ENCODE data around the gene MYT1. TPM values are rescaled to one million over a fixed set of nuclear protein-coding genes. Genes with fewer than 3 reads are reported as not detected.
"Not testable (repeated sequence)": the region's sequence is repeated elsewhere in the genome, so short reads cannot be mapped to it uniquely, and the experiment has no call there.

MYT1 gene
- polyA plus RNA-seq (2011; rRNA removed) (not detected in 2 replicates), polyA minus RNA-seq (2011; rRNA and poly(A)+ RNA removed) (not detected in 2 replicates)

- Histone ChIP-seq H3K36me3 (ENCODE audit: control insufficient read depth, insufficient read depth, low read length) (no peaks in the 10 kb centered on the region), H3K27me3 (ENCODE audit: control insufficient read depth, insufficient read depth, low read length) (peaks cover 23% of the 10 kb centered on the region), H3K4me3 (ENCODE audit: low read depth, low read length) (no peak within 1 kb of the TSS)
- CTCF ChIA-PET: no interaction called here
- no peak for TF ChIP-seq CTCF (IDR thresholded peaks at IDR 0.05; ENCODE audit: insufficient read depth, low read depth, low read length)
- no peak for DNase-seq (ENCODE audit: low read depth)
- POLR2A ChIA-PET: no interaction called here
These were observed at the start of gene MYT1 for GRCh38 chr20:64164123-64164836. TSS of gene MYT1 (plus strand) at chr20:64164452. CDS start at chr20:64198862, 34,410 bp downstream.

- POLR2A ChIA-PET: no interaction called here
- CTCF ChIA-PET: interaction anchor here (1.2 to 1.6 kb wide), 2 partner anchors 32 to 805 kb away, joined by 3 to 4 read pairs; partner anchors contain the start of gene LKAAEAR1
- no peak overlapping the region for H3K4me3 ChIP-seq (ENCODE audit: low read depth, low read length)
- no peaks in the 10 kb centered on the region for H3K27me3 ChIP-seq (ENCODE audit: control insufficient read depth, insufficient read depth, low read length)
- H3K36me3 ChIP-seq (ENCODE audit: control insufficient read depth, insufficient read depth, low read length): no peaks in the 10 kb centered on the region
- no peak for DNase-seq (ENCODE audit: low read depth)
- TF ChIP-seq CTCF (IDR thresholded peaks at IDR 0.05; ENCODE audit: insufficient read depth, low read depth, low read length): no peak
These were observed 48.9 kb upstream of the MYT1 start for GRCh38 chr20:64115171-64115911.

- Histone ChIP-seq H3K4me3 (ENCODE audit: low read depth, low read length) (no peak overlapping the region), H3K27me3 (ENCODE audit: control insufficient read depth, insufficient read depth, low read length) (no peaks in the 10 kb centered on the region), H3K36me3 (ENCODE audit: control insufficient read depth, insufficient read depth, low read length) (no peaks in the 10 kb centered on the region)
- no peak for DNase-seq (ENCODE audit: low read depth)
- POLR2A ChIA-PET: no interaction called here
- TF ChIP-seq CTCF (IDR thresholded peaks at IDR 0.05; ENCODE audit: insufficient read depth, low read depth, low read length): no peak
- CTCF ChIA-PET: interaction anchor here (1.2 to 1.6 kb wide), 2 partner anchors 32 to 806 kb away, joined by 3 to 4 read pairs; partner anchors contain the start of gene LKAAEAR1
These were observed 48.2 kb upstream of the MYT1 start for GRCh38 chr20:64116016-64116415.

GRCh38 chr20:64116541-64117431 lies 47.5 kb upstream of the MYT1 start:
- Histone ChIP-seq H3K4me3 (ENCODE audit: low read depth, low read length) (no peak overlapping the region), H3K27me3 (ENCODE audit: control insufficient read depth, insufficient read depth, low read length) (peaks cover 2% of the 10 kb centered on the region; the same call in 1 of the 2 replicates), H3K36me3 (ENCODE audit: control insufficient read depth, insufficient read depth, low read length) (no peaks in the 10 kb centered on the region)
- DNase-seq (ENCODE audit: low read depth): no peak
- no peak for TF ChIP-seq CTCF (IDR thresholded peaks at IDR 0.05; ENCODE audit: insufficient read depth, low read depth, low read length)
- POLR2A ChIA-PET: no interaction called here
- CTCF ChIA-PET: interaction anchor here (1.2 to 1.6 kb wide), 3 partner anchors 33 to 807 kb away, joined by 3 to 5 read pairs (median 4); partner anchors contain the start of genes LKAAEAR1 and PRPF6

- POLR2A ChIA-PET; H3K36me3 ChIP-seq (ENCODE audit: control insufficient read depth, insufficient read depth, low read length); H3K27me3 ChIP-seq (ENCODE audit: control insufficient read depth, insufficient read depth, low read length); DNase-seq (ENCODE audit: low read depth); H3K4me3 ChIP-seq (ENCODE audit: low read depth, low read length): not testable (repeated sequence)
- CTCF ChIA-PET: interaction anchor here (1.2 kb wide), 1 partner anchor 137 kb away, joined by 5 read pairs; the partner anchor contains the start of gene PRPF6
These were observed 46.8 kb upstream of the MYT1 start for GRCh38 chr20:64117432-64117777.
